ENCODE data around the gene RAB3GAP1. TPM values are rescaled to one million over a fixed set of nuclear protein-coding genes. Genes with fewer than 3 reads are reported as not detected.

RAB3GAP1 gene
- total RNA-seq, 2 experiments from 2014 or later, result 10.3 to 10.7 TPM

DNA sequence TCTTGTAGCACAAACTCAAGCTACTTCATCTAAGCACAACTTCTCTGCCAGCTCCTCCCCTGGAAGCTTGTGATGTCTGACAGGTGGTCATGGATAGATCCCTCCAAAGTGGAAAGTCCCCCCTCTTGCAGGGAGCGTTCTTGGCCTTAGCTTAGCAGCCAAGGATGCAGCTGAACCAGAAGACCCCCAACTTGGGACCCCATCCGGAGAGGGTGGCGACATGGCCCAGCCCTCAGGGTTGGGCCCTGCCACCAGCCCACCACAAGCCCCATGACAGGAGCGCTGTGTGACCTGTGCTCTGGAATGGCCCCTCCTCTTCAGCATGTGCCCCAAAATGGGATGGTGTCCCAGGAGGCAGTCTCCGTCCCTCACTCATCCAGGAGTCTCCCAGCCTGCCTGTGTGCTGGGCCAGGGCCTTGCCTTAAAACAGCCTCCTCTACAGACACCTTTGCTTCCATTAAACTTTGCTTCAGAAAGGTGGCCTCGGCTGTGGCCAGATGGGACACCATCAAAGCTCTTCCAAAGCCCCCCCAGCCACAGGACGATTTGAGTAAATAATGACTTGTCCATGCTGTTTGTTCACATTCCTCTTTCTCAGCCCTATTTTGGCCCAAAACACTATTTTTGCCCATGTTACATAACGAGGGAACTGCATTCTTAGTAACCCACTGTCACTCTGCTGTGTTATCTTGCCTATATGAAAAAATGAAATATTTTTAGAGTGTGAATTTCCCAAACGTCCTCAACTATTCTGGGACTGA, 122.1 kb downstream of the RAB3GAP1 start:
- ChIA-PET CTCF (interaction anchor here (0.8 kb wide), 1 partner anchor 34 kb away, joined by 3 read pairs; no protein-coding TSS in a partner anchor), POLR2A (no interaction called here)
- DNase-seq (no peak), ATAC-seq (no peak)
- Mint-ChIP-seq H3K9me3 (ENCODE audit: insufficient read depth) (peaks cover 3% of the 10 kb centered on the region), H3K27me3 (ENCODE audit: low read depth) (no peaks in the 10 kb centered on the region), H3K27ac (no peak overlapping the region), H3K4me3 (no peak overlapping the region), H3K36me3 (ENCODE audit: low read depth) (peaks cover 38% of the 10 kb centered on the region), H3K4me1 (ENCODE audit: low read depth) (peaks cover 8% of the 10 kb centered on the region)

- CTCF ChIA-PET, result no interaction called here
- Mint-ChIP-seq H3K27me3 (ENCODE audit: low read depth) (no peaks in the 10 kb centered on the region), H3K27ac (no peak overlapping the region), H3K9me3 (ENCODE audit: insufficient read depth) (peaks cover 3% of the 10 kb centered on the region), H3K4me1 (ENCODE audit: low read depth) (peaks cover 6% of the 10 kb centered on the region), H3K36me3 (ENCODE audit: low read depth) (peaks cover 36% of the 10 kb centered on the region), H3K4me3 (no peak overlapping the region)
- POLR2A ChIA-PET, result no interaction called here
- no peak for ATAC-seq
- DNase-seq, result no peak
Measured at GRCh38 chr2:135174810-135175093, 122.7 kb downstream of the RAB3GAP1 start.

DNA sequence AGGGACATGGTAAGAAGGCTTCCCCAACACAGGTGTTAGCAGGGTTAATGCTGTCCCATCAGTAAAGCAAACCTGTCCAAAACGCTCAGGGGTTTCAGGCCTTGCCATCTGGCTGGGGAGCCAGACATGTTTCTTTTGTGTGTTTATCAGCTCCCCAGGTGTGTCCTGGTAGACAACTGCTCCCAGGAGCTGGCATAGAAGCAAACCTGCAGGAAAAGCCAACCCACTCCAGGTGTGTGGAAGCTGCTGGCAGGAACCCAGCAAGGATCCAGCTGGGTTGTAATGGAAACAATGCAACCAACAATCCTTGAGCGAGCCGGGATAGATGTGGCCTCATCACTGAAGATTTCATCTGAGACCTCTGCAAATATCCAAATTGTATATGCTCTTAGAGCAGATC, 123.1 kb downstream of the RAB3GAP1 start:
- Mint-ChIP-seq H3K9me3 (ENCODE audit: insufficient read depth) (peaks cover 3% of the 10 kb centered on the region), H3K4me3 (no peak overlapping the region), H3K36me3 (ENCODE audit: low read depth) (peaks cover 36% of the 10 kb centered on the region), H3K27ac (no peak overlapping the region), H3K4me1 (ENCODE audit: low read depth) (peaks cover 6% of the 10 kb centered on the region), H3K27me3 (ENCODE audit: low read depth) (no peaks in the 10 kb centered on the region)
- POLR2A ChIA-PET, result no interaction called here
- CTCF ChIA-PET, result interaction anchor here (1.0 kb wide), 1 partner anchor 171 kb away, joined by 3 read pairs; no protein-coding TSS in a partner anchor
- DNase-seq (no peak), ATAC-seq (no peak)

GRCh38 chr2:135179689-135180088, 127.6 kb downstream of the RAB3GAP1 start:
- CTCF ChIA-PET, result no interaction called here
- no peaks in the 10 kb centered on the region for H3K4me1 Mint-ChIP-seq (ENCODE audit: low read depth)
- H3K9me3 Mint-ChIP-seq (ENCODE audit: insufficient read depth), result peaks cover 3% of the 10 kb centered on the region
- no peak overlapping the region for H3K4me3 Mint-ChIP-seq
- H3K27me3 Mint-ChIP-seq (ENCODE audit: low read depth), result no peaks in the 10 kb centered on the region
- peaks cover 18% of the 10 kb centered on the region for H3K36me3 Mint-ChIP-seq (ENCODE audit: low read depth)
- DNase-seq (no peak), ATAC-seq (no peak)
- H3K27ac Mint-ChIP-seq, result no peak overlapping the region
- POLR2A ChIA-PET, result no interaction called here

- DNase-seq, result no peak
- peaks cover 4% of the 10 kb centered on the region for H3K36me3 Mint-ChIP-seq (ENCODE audit: low read depth)
- H3K4me1 Mint-ChIP-seq (ENCODE audit: low read depth), result no peaks in the 10 kb centered on the region
- POLR2A ChIA-PET, result no interaction called here
- H3K9me3 Mint-ChIP-seq (ENCODE audit: insufficient read depth), result peaks cover under 1% of the 10 kb centered on the region
- no peak overlapping the region for H3K27ac Mint-ChIP-seq
- CTCF ChIA-PET, result no interaction called here
- ATAC-seq, result no peak
- no peaks in the 10 kb centered on the region for H3K27me3 Mint-ChIP-seq (ENCODE audit: low read depth)
- H3K4me3 Mint-ChIP-seq, result no peak overlapping the region
Measured at GRCh38 chr2:135182190-135182589, 130.1 kb downstream of the RAB3GAP1 start.

DNA sequence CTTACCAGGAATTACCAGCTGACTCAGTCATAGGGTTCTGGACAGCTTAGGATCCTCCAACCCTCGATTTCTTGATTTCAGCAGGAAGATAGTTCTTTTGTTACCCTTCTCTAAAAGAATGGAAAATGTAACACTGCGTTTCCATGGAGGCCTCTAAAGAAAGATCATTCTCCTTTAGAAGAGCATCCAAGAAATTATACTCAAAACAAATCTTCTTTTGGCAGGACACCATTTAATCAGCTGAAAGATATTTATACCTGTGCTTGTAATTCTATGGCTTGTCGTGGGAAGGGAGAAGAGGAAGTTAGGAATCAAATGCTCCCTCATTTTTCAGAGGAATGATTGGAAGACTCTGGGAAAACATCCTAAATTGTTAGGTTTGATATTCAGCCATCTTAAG, 130.5 kb downstream of the RAB3GAP1 start:
- POLR2A ChIA-PET, result no interaction called here
- ATAC-seq, result no peak
- Mint-ChIP-seq H3K27me3 (ENCODE audit: low read depth) (no peaks in the 10 kb centered on the region), H3K36me3 (ENCODE audit: low read depth) (peaks cover 2% of the 10 kb centered on the region), H3K4me1 (ENCODE audit: low read depth) (no peaks in the 10 kb centered on the region), H3K9me3 (ENCODE audit: insufficient read depth) (no peaks in the 10 kb centered on the region), H3K27ac (no peak overlapping the region), H3K4me3 (no peak overlapping the region)
- CTCF ChIA-PET, result no interaction called here
- DNase-seq, result no peak

DNA sequence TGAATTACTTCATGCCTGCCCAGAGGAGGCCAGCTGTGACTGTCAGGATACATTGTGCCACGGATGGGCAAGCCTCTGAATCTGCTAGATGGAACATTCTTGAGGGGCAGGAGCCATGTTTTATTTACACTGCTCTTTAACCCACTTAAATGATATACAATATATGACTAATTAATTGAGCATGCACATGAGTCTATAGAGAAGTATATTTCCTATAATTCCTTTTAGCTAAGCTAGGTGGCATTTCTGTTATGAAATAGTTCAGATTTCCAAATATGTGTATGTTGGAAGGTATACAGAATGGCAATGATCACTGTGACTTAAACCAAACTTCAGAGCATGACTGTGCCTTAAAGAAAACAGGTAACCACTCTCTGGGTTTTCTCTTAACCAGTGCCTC, 131.7 kb downstream of the RAB3GAP1 start:
- ChIA-PET CTCF (no interaction called here), POLR2A (interaction anchor here (0.9 kb wide), 1 partner anchor 33 kb away, joined by 3 read pairs; no protein-coding TSS in a partner anchor)
- H3K36me3 Mint-ChIP-seq (ENCODE audit: low read depth), result no peaks in the 10 kb centered on the region
- H3K9me3 Mint-ChIP-seq (ENCODE audit: insufficient read depth), result no peaks in the 10 kb centered on the region
- no peak overlapping the region for H3K27ac Mint-ChIP-seq
- no peak overlapping the region for H3K4me3 Mint-ChIP-seq
- ATAC-seq (no peak), DNase-seq (no peak)
- no peaks in the 10 kb centered on the region for H3K27me3 Mint-ChIP-seq (ENCODE audit: low read depth)
- no peaks in the 10 kb centered on the region for H3K4me1 Mint-ChIP-seq (ENCODE audit: low read depth)

DNA sequence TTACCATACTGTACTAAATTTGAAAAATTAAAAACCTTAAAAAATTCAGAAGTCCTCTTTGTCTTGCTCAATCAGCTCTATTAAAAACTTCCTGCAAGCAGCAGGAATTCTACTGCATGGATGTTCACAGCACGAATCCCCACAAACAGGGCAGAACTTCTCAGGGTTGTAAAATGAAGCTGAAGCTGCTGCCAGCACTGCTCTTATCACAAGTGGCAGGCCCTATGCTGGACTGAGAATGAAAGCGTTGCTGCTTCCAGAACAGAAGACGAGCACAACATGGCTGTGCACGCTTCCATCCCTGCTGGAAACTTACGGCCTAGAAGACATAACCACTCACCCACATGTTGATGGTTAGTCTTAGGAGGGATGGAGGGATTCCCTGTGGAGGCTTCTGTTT, 134.0 kb downstream of the RAB3GAP1 start:
- Mint-ChIP-seq H3K36me3 (ENCODE audit: low read depth) (peaks cover 7% of the 10 kb centered on the region), H3K4me3 (no peak overlapping the region), H3K4me1 (ENCODE audit: low read depth) (no peaks in the 10 kb centered on the region), H3K27me3 (ENCODE audit: low read depth) (no peaks in the 10 kb centered on the region), H3K27ac (no peak overlapping the region), H3K9me3 (ENCODE audit: insufficient read depth) (peaks cover 11% of the 10 kb centered on the region)
- ATAC-seq, result no peak
- no peak for DNase-seq
- ChIA-PET CTCF (interaction anchor here (0.6 kb wide), 1 partner anchor 162 kb away, joined by 4 read pairs; no protein-coding TSS in a partner anchor), POLR2A (no interaction called here)

DNA sequence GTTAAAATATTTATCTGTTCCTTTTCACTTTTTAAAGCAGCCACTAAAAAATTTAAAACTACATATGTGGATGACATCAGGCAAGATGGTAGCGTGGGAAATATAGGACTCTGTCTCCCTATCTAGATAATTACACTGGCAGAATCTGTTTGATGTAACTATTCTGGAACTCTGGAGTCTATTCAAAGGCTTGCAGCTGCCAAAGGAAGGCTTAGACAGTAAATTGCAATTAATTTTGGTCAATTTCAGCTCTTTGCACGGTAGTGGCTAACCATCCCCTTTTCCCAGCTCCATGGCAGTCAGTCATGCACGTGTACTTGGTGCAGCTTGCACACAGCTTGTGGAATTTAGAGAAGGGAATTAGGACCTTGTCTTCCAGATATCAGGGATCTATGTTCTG, 135.2 kb downstream of the RAB3GAP1 start:
- Mint-ChIP-seq H3K27me3 (ENCODE audit: low read depth) (no peaks in the 10 kb centered on the region), H3K36me3 (ENCODE audit: low read depth) (peaks cover 7% of the 10 kb centered on the region), H3K9me3 (ENCODE audit: insufficient read depth) (peaks cover 11% of the 10 kb centered on the region), H3K4me1 (ENCODE audit: low read depth) (no peaks in the 10 kb centered on the region), H3K27ac (no peak overlapping the region), H3K4me3 (no peak overlapping the region)
- ChIA-PET POLR2A (no interaction called here), CTCF (no interaction called here)
- ATAC-seq (no peak), DNase-seq (no peak)

DNA sequence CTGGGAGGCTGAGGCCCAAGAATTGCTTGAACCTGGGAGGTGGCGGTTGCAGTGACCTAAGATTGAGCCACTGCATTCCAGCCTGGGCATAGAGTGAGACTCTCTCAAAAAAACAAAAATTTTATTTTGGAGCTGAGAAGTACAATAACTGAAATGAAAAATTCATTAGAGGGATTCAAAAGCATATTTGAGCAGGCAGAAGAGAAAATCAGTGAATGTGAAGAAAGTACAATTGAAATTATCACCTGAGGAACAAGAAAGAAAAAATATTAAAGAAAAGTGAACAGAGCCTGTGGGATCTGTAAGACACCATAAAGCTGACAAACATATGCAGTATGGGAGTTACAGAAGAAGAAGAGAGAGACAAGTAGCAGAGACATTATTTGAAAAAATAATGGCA, 137.1 kb downstream of the RAB3GAP1 start:
- H3K27me3 Mint-ChIP-seq (ENCODE audit: low read depth), result no peaks in the 10 kb centered on the region
- ChIA-PET POLR2A (no interaction called here), CTCF (interaction anchor here (1.5 kb wide), 1 partner anchor 185 kb away, joined by 4 read pairs; no protein-coding TSS in a partner anchor)
- DNase-seq, result no peak
- no peak for ATAC-seq
- H3K9me3 Mint-ChIP-seq (ENCODE audit: insufficient read depth), result peaks cover 24% of the 10 kb centered on the region
- H3K4me3 Mint-ChIP-seq, result no peak overlapping the region
- peaks cover 8% of the 10 kb centered on the region for H3K36me3 Mint-ChIP-seq (ENCODE audit: low read depth)
- no peaks in the 10 kb centered on the region for H3K4me1 Mint-ChIP-seq (ENCODE audit: low read depth)
- no peak overlapping the region for H3K27ac Mint-ChIP-seq

DNA sequence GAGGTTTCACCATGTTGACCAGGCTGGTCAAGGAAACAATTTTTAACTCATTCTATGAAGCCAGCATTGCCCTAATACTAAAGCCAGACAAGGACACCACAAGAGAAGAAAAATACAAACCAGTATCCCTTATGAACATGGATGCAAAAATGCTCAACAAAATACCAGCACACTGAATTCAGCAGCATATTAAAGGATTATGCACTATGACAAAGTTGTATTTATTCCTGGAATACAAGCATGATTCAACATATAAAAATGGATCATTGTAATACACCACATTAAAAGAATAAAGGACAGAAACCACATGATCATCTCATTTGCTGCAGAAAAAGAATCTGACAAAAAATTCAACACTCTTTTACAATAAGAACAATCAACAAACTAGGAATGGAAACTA, 138.7 kb downstream of the RAB3GAP1 start:
- H3K36me3 Mint-ChIP-seq (ENCODE audit: low read depth), result peaks cover 9% of the 10 kb centered on the region
- no peaks in the 10 kb centered on the region for H3K4me1 Mint-ChIP-seq (ENCODE audit: low read depth)
- DNase-seq (no peak), ATAC-seq (no peak)
- H3K27ac Mint-ChIP-seq, result no peak overlapping the region
- no peak overlapping the region for H3K4me3 Mint-ChIP-seq
- H3K9me3 Mint-ChIP-seq (ENCODE audit: insufficient read depth), result peaks cover 26% of the 10 kb centered on the region
- ChIA-PET POLR2A (no interaction called here), CTCF (no interaction called here)
- H3K27me3 Mint-ChIP-seq (ENCODE audit: low read depth), result no peaks in the 10 kb centered on the region

GRCh38 chr2:135198481-135198880, 146.4 kb downstream of the RAB3GAP1 start:
- ChIA-PET POLR2A (no interaction called here), CTCF (interaction anchor here (2.7 kb wide), 1 partner anchor 9 kb away, joined by 7 read pairs; no protein-coding TSS in a partner anchor)
- Mint-ChIP-seq H3K27ac (no peak overlapping the region), H3K27me3 (ENCODE audit: low read depth) (no peaks in the 10 kb centered on the region), H3K4me3 (no peak overlapping the region), H3K4me1 (ENCODE audit: low read depth) (no peaks in the 10 kb centered on the region), H3K36me3 (ENCODE audit: low read depth) (peaks cover 1% of the 10 kb centered on the region), H3K9me3 (ENCODE audit: insufficient read depth) (peaks cover 4% of the 10 kb centered on the region)
- ATAC-seq, result no peak
- no peak for DNase-seq

- Mint-ChIP-seq H3K4me3 (no peak overlapping the region), H3K36me3 (ENCODE audit: low read depth) (no peaks in the 10 kb centered on the region), H3K4me1 (ENCODE audit: low read depth) (no peaks in the 10 kb centered on the region), H3K9me3 (ENCODE audit: insufficient read depth) (no peaks in the 10 kb centered on the region), H3K27ac (no peak overlapping the region), H3K27me3 (ENCODE audit: low read depth) (no peaks in the 10 kb centered on the region)
- DNase-seq (no peak), ATAC-seq (no peak)
- POLR2A ChIA-PET, result no interaction called here
- CTCF ChIA-PET, result no interaction called here
Measured at GRCh38 chr2:135202751-135203150, 150.7 kb downstream of the RAB3GAP1 start.

Data from activated CD8-positive, alpha-beta T cell treated with anti-CD3 and anti-CD28 coated beads, Interleukin-2, amount 10 ng/mL, durations not matched to agents 7 days and 5 days (primary cell).